Activated B cell treated with CpG ODN at 0.5 μM for 24 hours (primary cell): ENCODE data around the gene XYLT1. TPM values are rescaled to one million over a fixed set of nuclear protein-coding genes. Genes with fewer than 3 reads are reported as not detected.
A peak's percentile ranks its signal among the peaks of the same experiment; 100 is the strongest.

Source experiments
- ATAC-seq: fragments of 200-7000 bp; cut with Tn5 transposase; one replicate; pipeline ENCODE4 v1.10.0; 2021; ENCODE audit warnings: low read depth, mild to moderate bottlenecking, moderate library complexity
- CTCF ChIA-PET: fragments of 350-600 bp; sonication (Branson Sonifier 250); formaldehyde crosslinking; loops from one replicate; lab custom pipeline; 2021; ENCODE audit warnings: antibody characterized with exemption; lab: Charles Lee
- POLR2A ChIA-PET: fragments of 350-600 bp; sonication (Branson Sonifier 250); formaldehyde crosslinking; loops from one replicate; lab custom pipeline; 2021; ENCODE audit warnings: antibody characterized with exemption; lab: Charles Lee
- DNase-seq: peaks from one replicate; pipeline ENCODE4 v3.0.0; 2022
- H3K27ac Mint-ChIP-seq: one replicate; pipeline ENCODE4 v1.8.0; 2020; ENCODE audit warnings: mixed read lengths
- H3K27me3 Mint-ChIP-seq: one replicate; pipeline ENCODE4 v1.8.0; 2021; ENCODE audit warnings: mixed read lengths
- H3K36me3 Mint-ChIP-seq: one replicate; pipeline ENCODE4 v1.8.0; 2021; ENCODE audit warnings: low read depth, mixed read lengths
- H3K4me1 Mint-ChIP-seq: one replicate; pipeline ENCODE4 v1.8.0; 2021; ENCODE audit warnings: mixed read lengths
- H3K4me3 Mint-ChIP-seq: one replicate; pipeline ENCODE4 v1.8.0; 2020; ENCODE audit warnings: mild to moderate bottlenecking, mixed read lengths
- H3K9me3 Mint-ChIP-seq: one replicate; pipeline ENCODE4 v1.8.0; 2020; ENCODE audit warnings: mixed read lengths
- CTCF ChIP-seq: fragments of 200-600 bp; IDR thresholded peaks from one replicate; pipeline ENCODE4 v1.8.0; 2022; ENCODE audit warnings: antibody characterized with exemption, mild to moderate bottlenecking
- intact Hi-C: fragments of 100-400 bp; cut with micrococcal nuclease; formaldehyde crosslinking; loops from one replicate; pipeline ENCODE4 v1.15.1; 2024
- total RNA-seq: library from RNA; stranded (reverse); gene quantifications from 2 replicates; pipeline ENCODE4 v1.2.3, GENCODE V29; 2022

XYLT1 gene
- total RNA-seq, 1 donor from 2014 or later: 17.0 TPM

DNA sequence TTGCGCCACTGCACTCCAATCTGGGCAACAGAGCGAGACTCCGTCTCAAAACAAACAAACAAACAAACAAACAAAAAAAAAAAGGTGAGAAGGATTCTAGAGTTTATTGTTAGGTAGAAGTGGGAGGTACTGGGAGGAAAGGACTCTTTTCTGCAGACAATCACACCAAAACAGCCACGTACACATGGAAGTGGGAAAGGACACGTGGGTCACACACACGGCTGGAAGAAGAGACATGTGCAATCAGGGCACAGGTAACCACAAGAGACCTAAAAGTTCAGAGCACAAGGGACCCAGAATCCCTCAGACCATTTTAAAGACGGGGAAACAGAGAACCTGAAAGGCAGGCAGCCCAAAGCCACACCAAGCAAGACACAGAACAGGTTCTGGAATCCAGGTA, 20.5 kb downstream of the XYLT1 start:
- TF ChIP-seq CTCF: no peak
- ATAC-seq (no peak), DNase-seq (no peak)
- Mint-ChIP-seq H3K36me3 (peaks cover 8% of the 10 kb centered on the region), H3K9me3 (no peaks in the 10 kb centered on the region), H3K27ac (no peak overlapping the region), H3K4me1 (peaks cover 50% of the 10 kb centered on the region), H3K4me3 (no peak overlapping the region), H3K27me3 (no peaks in the 10 kb centered on the region)
- CTCF ChIA-PET: interaction anchor here (1.0 kb wide), 1 partner anchor 73 kb away, joined by 4 read pairs; no protein-coding TSS in a partner anchor
- POLR2A ChIA-PET: interaction anchor here (0.7 to 1.3 kb wide), 4 partner anchors 12 to 1491 kb away, joined by 3 to 6 read pairs (median 4); no protein-coding TSS in a partner anchor
- intact Hi-C loops: no loop called here

DNA sequence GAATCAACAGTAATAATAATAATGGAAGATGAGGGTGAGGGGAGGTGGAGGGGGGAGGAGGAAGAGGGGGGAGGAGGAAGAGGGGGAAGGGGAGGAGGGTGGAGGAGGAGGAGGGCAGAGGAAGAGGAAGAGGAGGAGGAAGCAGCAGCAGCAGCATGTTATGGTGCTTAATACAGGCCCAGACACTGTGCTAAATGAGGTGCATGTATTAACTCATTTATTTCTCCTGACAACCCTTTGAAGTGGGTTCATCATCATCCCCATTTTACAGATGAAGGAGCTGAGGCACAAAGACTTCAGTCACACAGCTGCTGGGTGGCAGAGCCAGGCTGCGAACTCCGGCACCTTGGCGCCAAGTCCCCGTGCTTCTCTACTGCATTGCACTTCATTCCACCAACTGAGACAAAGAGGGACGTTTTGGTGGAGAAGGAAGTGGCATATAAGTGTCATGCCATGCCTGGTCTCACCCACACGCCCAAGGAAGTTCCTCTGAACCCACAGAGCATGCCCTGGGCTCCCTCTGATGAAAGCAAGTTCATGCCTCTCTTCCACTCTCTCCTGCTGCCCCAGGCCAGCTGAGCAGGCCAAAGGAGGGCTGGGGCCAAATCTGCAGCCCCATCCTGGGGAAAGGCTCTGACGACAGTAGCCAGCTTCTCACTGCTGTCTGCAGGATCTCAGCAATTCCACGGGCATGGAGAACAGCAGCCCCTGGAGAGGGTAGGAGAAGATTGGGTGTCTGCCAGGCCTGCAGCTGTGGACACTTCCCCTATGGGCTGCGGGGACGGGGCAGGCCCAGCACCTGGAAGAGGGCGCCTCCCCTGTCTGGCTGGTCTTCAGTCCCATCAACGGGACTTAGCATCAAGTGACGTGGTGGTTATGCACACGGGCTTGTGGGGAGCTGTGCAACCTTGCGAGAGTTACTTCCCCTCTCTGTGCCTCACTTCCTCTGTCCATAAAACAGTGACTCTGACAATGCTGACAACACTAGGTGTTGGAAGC, 21.8 kb downstream of the XYLT1 start:
- Mint-ChIP-seq H3K27me3 (no peaks in the 10 kb centered on the region), H3K4me1 (peaks cover 50% of the 10 kb centered on the region)
- CTCF ChIA-PET: interaction anchor here (0.7 to 1.0 kb wide), 3 partner anchors 72 to 129 kb away, joined by 3 to 4 read pairs (median 3); no protein-coding TSS in a partner anchor

DNA sequence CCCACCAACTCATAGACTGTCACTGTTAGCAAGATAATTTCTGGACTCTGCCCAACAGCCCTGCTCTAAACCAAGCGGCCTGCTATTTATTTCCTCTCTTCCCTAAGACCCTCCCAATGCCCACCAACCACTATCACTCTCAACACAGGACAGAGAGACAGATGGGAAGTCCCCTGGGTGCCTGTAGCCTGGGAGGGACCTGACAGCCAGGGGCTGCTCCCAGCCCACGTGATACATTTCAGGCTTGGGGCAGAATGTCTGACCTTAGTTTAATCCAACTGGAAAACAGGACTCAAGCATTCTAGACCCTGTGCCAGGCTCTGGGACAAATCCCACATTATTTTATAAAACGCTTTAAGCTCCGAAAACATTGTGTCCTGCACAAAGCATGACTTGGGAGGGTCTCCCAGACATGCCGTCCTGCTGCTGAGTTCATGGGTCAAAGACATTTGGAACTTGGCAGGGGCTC, 23.6 kb downstream of the XYLT1 start:
- Mint-ChIP-seq H3K27ac (peak overlapping the region; percentile 50), H3K4me3 (no peak overlapping the region), H3K9me3 (no peaks in the 10 kb centered on the region), H3K27me3 (no peaks in the 10 kb centered on the region), H3K36me3 (peaks cover 15% of the 10 kb centered on the region), H3K4me1 (peaks cover 44% of the 10 kb centered on the region)
- no peak for ATAC-seq
- CTCF ChIA-PET: no interaction called here
- intact Hi-C loops: no loop called here
- POLR2A ChIA-PET: no interaction called here
- no peak for DNase-seq
- TF ChIP-seq CTCF: no peak

More for the DNA sequence above, 21.8 kb downstream of the XYLT1 start:
- no peak for TF ChIP-seq CTCF
- DNase-seq: no peak
- POLR2A ChIA-PET: interaction anchor here (0.6 to 1.6 kb wide), 11 partner anchors 8 to 180 kb away, joined by 3 to 6 read pairs (median 3); no protein-coding TSS in a partner anchor
- Mint-ChIP-seq H3K4me3 (no peak overlapping the region), H3K9me3 (no peaks in the 10 kb centered on the region), H3K36me3 (peaks cover 11% of the 10 kb centered on the region), H3K27ac (peak overlapping the region; percentile 65)
- ATAC-seq: peak; percentile 72
- intact Hi-C loops: loop anchor here (2.0 kb wide), 1 partner anchor 14 kb away; no protein-coding TSS in a partner anchor

DNA sequence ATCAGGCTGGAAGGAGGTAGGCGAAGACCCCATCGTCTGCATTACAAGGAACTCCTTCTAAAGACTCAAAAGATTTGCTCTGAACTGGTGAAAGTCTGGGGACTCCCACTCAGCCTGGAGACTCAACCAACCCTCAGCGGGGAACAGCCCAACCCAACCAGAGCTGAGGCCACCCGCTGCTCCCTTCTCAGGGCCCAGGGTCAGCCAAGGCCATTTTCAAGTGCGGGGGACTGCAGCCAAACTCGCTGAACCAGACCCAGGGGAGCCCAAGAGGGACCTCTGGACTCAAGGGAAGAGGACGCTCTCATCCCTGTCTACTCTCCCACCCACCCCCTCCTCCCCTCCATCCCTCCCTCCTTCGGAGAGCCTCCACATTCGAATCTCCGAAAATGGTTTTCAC, 24.1 kb downstream of the XYLT1 start:
- peaks cover 15% of the 10 kb centered on the region for H3K36me3 Mint-ChIP-seq
- intact Hi-C loops: no loop called here
- DNase-seq: no peak
- POLR2A ChIA-PET: no interaction called here
- no peak for TF ChIP-seq CTCF
- CTCF ChIA-PET: no interaction called here
- no peak for ATAC-seq
- H3K9me3 Mint-ChIP-seq: no peaks in the 10 kb centered on the region
- H3K27ac Mint-ChIP-seq: no peak overlapping the region
- no peak overlapping the region for H3K4me3 Mint-ChIP-seq
- peaks cover 40% of the 10 kb centered on the region for H3K4me1 Mint-ChIP-seq
- H3K27me3 Mint-ChIP-seq: no peaks in the 10 kb centered on the region

- ChIA-PET POLR2A (no interaction called here), CTCF (interaction anchor here (1.4 kb wide), 1 partner anchor 22 kb away, joined by 3 read pairs; no protein-coding TSS in a partner anchor)
- Mint-ChIP-seq H3K27me3 (no peaks in the 10 kb centered on the region), H3K4me3 (no peak overlapping the region), H3K9me3 (no peaks in the 10 kb centered on the region), H3K27ac (no peak overlapping the region), H3K4me1 (peaks cover 33% of the 10 kb centered on the region), H3K36me3 (peaks cover 15% of the 10 kb centered on the region)
- TF ChIP-seq CTCF: no peak
- DNase-seq (no peak), ATAC-seq (no peak)
- intact Hi-C loops: no loop called here
Observed at GRCh38 chr16:17445421-17445820, 25.3 kb downstream of the XYLT1 start.
